ENCODE data around the gene IGSF23. TPM values are rescaled to one million over a fixed set of nuclear protein-coding genes. Genes with fewer than 3 reads are reported as not detected.

Gene IGSF23
- total and polyA plus RNA-seq, 2 experiments from 2014 or later: not detected

- TF ChIP-seq NANOG (IDR thresholded peaks at IDR 0.05; ENCODE audit: borderline replicate concordance): no peak
- TF ChIP-seq, protein P1, sequence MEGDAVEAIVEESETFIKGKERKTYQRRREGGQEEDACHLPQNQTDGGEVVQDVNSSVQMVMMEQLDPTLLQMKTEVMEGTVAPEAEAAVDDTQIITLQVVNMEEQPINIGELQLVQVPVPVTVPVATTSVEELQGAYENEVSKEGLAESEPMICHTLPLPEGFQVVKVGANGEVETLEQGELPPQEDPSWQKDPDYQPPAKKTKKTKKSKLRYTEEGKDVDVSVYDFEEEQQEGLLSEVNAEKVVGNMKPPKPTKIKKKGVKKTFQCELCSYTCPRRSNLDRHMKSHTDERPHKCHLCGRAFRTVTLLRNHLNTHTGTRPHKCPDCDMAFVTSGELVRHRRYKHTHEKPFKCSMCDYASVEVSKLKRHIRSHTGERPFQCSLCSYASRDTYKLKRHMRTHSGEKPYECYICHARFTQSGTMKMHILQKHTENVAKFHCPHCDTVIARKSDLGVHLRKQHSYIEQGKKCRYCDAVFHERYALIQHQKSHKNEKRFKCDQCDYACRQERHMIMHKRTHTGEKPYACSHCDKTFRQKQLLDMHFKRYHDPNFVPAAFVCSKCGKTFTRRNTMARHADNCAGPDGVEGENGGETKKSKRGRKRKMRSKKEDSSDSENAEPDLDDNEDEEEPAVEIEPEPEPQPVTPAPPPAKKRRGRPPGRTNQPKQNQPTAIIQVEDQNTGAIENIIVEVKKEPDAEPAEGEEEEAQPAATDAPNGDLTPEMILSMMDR (conservative IDR thresholded peaks at IDR 0.05; ENCODE audit: low read depth in 2 of 2): no peak
These were observed 46.7 kb downstream of the IGSF23 start (continued) for GRCh38 chr19:44660081-44660480.

DNA sequence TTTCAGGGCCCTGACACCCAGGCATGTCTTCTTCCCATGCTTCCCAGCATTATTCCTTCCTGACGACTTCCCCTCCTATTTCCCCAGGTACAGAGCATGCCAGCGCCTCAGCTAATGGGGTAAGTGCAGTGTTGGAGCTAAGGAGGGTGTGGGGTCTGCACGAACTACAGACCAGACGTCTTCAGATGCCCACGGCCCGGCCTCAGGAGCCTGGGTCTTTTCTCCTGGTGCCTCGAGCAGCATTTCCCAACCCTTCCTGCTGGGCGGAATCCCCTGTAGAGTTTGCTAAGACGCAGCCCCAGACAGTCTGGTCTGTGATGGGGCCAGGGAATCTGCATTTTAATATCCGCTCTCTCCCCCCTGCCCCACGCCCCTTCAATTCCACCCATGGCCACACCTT is 47.8 kb downstream of the IGSF23 start:
- Histone ChIP-seq H3K36me3 (ENCODE audit: insufficient read depth) (peaks cover 10% of the 10 kb centered on the region), H3F3A (replicated peaks; ENCODE audit: low read depth) (0 out of 2 replicates have a peak, but pooled peaks cover 4% of the 10 kb centered on the region), H3K79me2 (replicated peaks; ENCODE audit: insufficient read depth) (no peaks in the 10 kb centered on the region), H3K4me3 (no peak overlapping the region), H3K27me3 (ENCODE audit: insufficient read depth) (no peaks in the 10 kb centered on the region), H3K9me2 (ENCODE audit: insufficient read depth) (no peaks in the 10 kb centered on the region), H4K20me1 (replicated peaks; ENCODE audit: insufficient read depth) (0 out of 2 replicates have a peak, but pooled peaks cover 3% of the 10 kb centered on the region), H3K4me1 (ENCODE audit: insufficient read depth) (0 out of 2 replicates have a peak, but pooled peaks cover 4% of the 10 kb centered on the region), H3K27ac (ENCODE audit: low read depth) (no peak overlapping the region), H2AFZ (no peak overlapping the region), H3K4me2 (no peak overlapping the region)
- Mint-ChIP-seq H3K4me1 (no peaks in the 10 kb centered on the region; the same call in 2 of the 3 replicates), H3K36me3 (ENCODE audit: low read depth) (peaks cover 44% of the 10 kb centered on the region), H3K4me3 (no peak overlapping the region), H3K27me3 (ENCODE audit: insufficient read depth, low read depth, poor library complexity) (peaks cover 8% of the 10 kb centered on the region), H3K27ac (no peak overlapping the region), H3K9me3 (no peaks in the 10 kb centered on the region; the same call in none of the 3 replicates)
- DNase-seq (ENCODE audit: low spot score): no peak
- no peak for ATAC-seq
- TF ChIP-seq, protein P2, sequence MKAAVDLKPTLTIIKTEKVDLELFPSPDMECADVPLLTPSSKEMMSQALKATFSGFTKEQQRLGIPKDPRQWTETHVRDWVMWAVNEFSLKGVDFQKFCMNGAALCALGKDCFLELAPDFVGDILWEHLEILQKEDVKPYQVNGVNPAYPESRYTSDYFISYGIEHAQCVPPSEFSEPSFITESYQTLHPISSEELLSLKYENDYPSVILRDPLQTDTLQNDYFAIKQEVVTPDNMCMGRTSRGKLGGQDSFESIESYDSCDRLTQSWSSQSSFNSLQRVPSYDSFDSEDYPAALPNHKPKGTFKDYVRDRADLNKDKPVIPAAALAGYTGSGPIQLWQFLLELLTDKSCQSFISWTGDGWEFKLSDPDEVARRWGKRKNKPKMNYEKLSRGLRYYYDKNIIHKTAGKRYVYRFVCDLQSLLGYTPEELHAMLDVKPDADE (IDR thresholded peaks at IDR 0.05): no peak
- TF ChIP-seq, protein P1 (conservative IDR thresholded peaks at IDR 0.05; ENCODE audit: low read depth in 2 of 2): no peak
- TF ChIP-seq STAT1 (IDR thresholded peaks at IDR 0.05; ENCODE audit: unreplicated experiment) (no peak), JUNB (IDR thresholded peaks at IDR 0.05; ENCODE audit: unreplicated experiment) (no peak), EZH2 (IDR thresholded peaks at IDR 0.05; ENCODE audit: low read depth, unreplicated experiment) (no peak), CREB1 (CRISPR knock-in tag; IDR thresholded peaks at IDR 0.05; ENCODE audit: low read depth) (no peak), POLR2AphosphoS5 (IDR thresholded peaks at IDR 0.05; ENCODE audit: low read depth) (no peak), ZNF114 (CRISPR knock-in tag; IDR thresholded peaks at IDR 0.05) (no peak), REST (IDR thresholded peaks at IDR 0.05; ENCODE audit: unreplicated experiment) (no peak), EZH2phosphoT487 (IDR thresholded peaks at IDR 0.05; ENCODE audit: unreplicated experiment) (no peak), ZNF331 (CRISPR knock-in tag; IDR thresholded peaks at IDR 0.05; ENCODE audit: low read depth) (no peak)

Data from GM23338 (cell line).